Measurements from ENCODE around the gene SRRM4. TPM values are rescaled to one million over a fixed set of nuclear protein-coding genes. Genes with fewer than 3 reads are reported as not detected.

Gene SRRM4
- total RNA-seq, 1 experiment from 2014 or later = 1.4 TPM

DNA sequence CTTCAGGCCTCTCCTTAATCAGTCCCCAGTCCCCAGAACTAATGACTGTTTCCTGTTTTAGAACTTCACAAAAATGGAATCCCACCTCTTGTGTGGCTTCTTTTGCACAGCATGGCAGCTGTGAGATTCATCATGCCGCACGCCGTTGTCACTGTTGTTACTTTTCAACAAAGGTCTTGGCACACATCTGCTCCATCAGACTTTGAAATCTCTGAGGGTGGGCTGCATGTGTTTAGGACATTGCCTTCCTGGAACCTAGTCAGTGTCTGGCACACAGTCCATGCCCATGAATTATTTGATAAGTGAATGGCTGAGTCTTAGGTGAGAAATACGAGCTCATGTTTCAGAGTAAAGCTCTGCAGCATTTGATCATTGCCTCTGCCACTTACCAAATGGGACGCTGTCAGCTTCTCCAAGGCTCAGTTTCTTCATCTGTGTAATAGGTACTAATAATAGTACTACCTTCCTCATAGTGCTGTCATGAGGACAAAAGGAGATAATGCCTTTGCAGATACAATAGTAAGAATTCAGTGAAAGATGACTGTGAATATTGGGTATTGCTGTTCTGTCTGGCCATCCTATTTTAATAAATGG is 90.4 kb downstream of the SRRM4 start:
- Histone ChIP-seq H2BK5ac (ENCODE audit: insufficient read length, low read length) (no peak overlapping the region), H3K4me1 (ENCODE audit: insufficient read depth, low read length) (peaks cover 7% of the 10 kb centered on the region; the same call in 1 of the 2 replicates), H2BK12ac (ENCODE audit: insufficient read length, low read depth, low read length) (no peak overlapping the region), H4K91ac (ENCODE audit: insufficient read length, low read depth, low read length) (no peak overlapping the region), H3K9ac (ENCODE audit: extremely low read depth, insufficient read length, low read length) (no peak overlapping the region), H2BK20ac (ENCODE audit: low read depth, low read length, poor library complexity, severe bottlenecking) (no peak overlapping the region), H3K79me2 (ENCODE audit: insufficient read depth, low read length) (no peaks in the 10 kb centered on the region), H3K23me2 (ENCODE audit: insufficient read length, low read depth, low read length, poor library complexity, severe bottlenecking) (no peaks in the 10 kb centered on the region), H4K20me1 (ENCODE audit: control insufficient read depth, insufficient read depth, insufficient read length) (peaks cover 3% of the 10 kb centered on the region), H3K23ac (ENCODE audit: insufficient read length, low read depth, low read length) (no peak overlapping the region), H2BK15ac (ENCODE audit: low read depth, low read length) (no peak overlapping the region), H2BK120ac (ENCODE audit: low read depth, low read length, poor library complexity, severe bottlenecking) (no peak overlapping the region), H4K8ac (replicated peaks; ENCODE audit: insufficient read length, low read depth, low read length) (no peak overlapping the region), H3T11ph (ENCODE audit: low read length) (no peak overlapping the region), H3K14ac (ENCODE audit: insufficient read depth, low read length) (no peak overlapping the region), H3K27ac (ENCODE audit: insufficient read length, low read depth, low read length) (no peak overlapping the region), H4K5ac (ENCODE audit: insufficient read length, low read depth, low read length) (no peak overlapping the region), H3K4me2 (ENCODE audit: insufficient read depth, insufficient read length, low read length) (no peak overlapping the region), H2AFZ (ENCODE audit: low read length) (no peak overlapping the region), H3K9me3 (ENCODE audit: control insufficient read depth, low read depth, low read length) (no peaks in the 10 kb centered on the region), H3K27me3 (ENCODE audit: insufficient read depth, low read length) (no peaks in the 10 kb centered on the region; the same call in 1 of the 2 replicates), H2AK5ac (ENCODE audit: insufficient read length, low read length) (no peak overlapping the region), H3K79me1 (ENCODE audit: insufficient read depth, low read depth, low read length, poor library complexity, severe bottlenecking) (no peaks in the 10 kb centered on the region), H3K4ac (ENCODE audit: low read depth, low read length) (no peak overlapping the region), H3K18ac (ENCODE audit: insufficient read length, low read depth, low read length) (no peak overlapping the region), H3K56ac (ENCODE audit: insufficient read length, low read depth, low read length) (no peak overlapping the region)
- Mint-ChIP-seq H3K4me1 (peaks cover 19 to 25% of the 10 kb centered on the region in 2 experiments), H3K36me3 (ENCODE audit: insufficient read depth in 1 of 3, low read depth in 3 of 3) (no peaks in the 10 kb centered on the region), H3K27me3 (ENCODE audit: low read depth) (peaks cover 21% of the 10 kb centered on the region), H3K4me3 (no peak overlapping the region), H3K27ac (no peak overlapping the region), H3K9me3 (no peaks in the 10 kb centered on the region)
- no CpG with 5 or more reads among the region's 5 CpGs for WGBS (ENCODE audit: extremely low coverage, insufficient read length, low lambda C conversion rate)
- DNase-seq = no peak
- TF ChIP-seq, protein P1, sequence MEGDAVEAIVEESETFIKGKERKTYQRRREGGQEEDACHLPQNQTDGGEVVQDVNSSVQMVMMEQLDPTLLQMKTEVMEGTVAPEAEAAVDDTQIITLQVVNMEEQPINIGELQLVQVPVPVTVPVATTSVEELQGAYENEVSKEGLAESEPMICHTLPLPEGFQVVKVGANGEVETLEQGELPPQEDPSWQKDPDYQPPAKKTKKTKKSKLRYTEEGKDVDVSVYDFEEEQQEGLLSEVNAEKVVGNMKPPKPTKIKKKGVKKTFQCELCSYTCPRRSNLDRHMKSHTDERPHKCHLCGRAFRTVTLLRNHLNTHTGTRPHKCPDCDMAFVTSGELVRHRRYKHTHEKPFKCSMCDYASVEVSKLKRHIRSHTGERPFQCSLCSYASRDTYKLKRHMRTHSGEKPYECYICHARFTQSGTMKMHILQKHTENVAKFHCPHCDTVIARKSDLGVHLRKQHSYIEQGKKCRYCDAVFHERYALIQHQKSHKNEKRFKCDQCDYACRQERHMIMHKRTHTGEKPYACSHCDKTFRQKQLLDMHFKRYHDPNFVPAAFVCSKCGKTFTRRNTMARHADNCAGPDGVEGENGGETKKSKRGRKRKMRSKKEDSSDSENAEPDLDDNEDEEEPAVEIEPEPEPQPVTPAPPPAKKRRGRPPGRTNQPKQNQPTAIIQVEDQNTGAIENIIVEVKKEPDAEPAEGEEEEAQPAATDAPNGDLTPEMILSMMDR (conservative IDR thresholded peaks at IDR 0.05) = no peak

Measured in H9 (cell line).